NCI-H128 (cell line): Measurements from ENCODE around the gene ACACA.
A peak's percentile ranks its signal among the peaks of the same experiment; 100 is the strongest.
"Not testable (repeated sequence)": the region's sequence is repeated elsewhere in the genome, so short reads cannot be mapped to it uniquely, and the experiment has no call there.

Source experiments
- DNase-seq: peaks from one replicate; lab custom pipeline; 2025; ENCODE audit not compliant: unreplicated experiment; lab: John Stamatoyannopoulos, UW

ACACA gene

DNA sequence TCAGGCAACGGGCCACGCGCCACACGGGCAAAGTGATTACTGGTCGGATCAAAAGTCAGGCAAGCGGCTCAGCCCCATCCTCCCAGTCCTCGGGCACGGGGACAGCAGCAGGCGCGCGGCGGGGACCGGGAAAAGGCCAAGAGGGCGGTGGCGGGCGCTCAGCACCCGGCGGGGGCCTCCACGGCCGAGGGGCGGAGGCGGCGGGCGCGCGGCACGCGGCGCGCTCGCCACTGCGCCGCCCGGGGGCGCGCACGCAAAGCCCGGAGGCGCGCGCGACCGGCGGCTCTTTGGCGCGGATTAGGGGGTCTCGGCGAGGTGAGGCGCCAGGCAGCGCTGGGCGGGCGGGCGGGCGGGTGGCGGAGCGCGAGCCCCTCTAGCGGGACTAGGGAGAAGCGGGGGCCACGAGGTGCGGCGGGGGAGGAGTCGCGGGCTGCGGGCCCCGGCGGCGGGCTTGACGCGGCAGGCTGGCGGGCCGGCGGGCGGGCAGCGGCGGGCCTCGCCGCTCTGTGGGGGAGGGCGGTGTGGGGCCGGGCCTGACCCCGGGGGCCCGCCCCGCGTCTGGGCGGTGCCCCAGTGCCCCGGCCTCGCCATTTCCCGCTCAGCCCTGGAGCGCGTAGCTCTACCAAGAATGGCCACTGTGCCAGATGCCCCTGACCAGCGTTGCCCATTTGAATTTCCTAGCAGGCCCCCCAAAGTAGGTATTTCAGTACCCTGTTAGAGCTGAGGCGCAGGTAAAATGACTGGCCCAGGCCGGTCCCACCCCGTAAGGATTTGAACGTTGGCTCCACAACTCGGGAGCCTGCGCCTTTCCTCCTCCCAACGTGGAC lies at the start of gene ACACA, which contains the start of gene TADA2A:
ACACA (minus strand) TSS at position 202 of the 827 bp plus-strand sequence. CDS start 537 bp downstream, outside the sequence.
TADA2A (plus strand) TSS at position 252 of the 827 bp plus-strand sequence. CDS start 4,480 bp downstream, outside the sequence.
- DNase-seq = peak; percentile 30

- no peak for DNase-seq
Measured at GRCh38 chr17:37450112-37450511, 43.5 kb upstream of the ACACA start.

DNA sequence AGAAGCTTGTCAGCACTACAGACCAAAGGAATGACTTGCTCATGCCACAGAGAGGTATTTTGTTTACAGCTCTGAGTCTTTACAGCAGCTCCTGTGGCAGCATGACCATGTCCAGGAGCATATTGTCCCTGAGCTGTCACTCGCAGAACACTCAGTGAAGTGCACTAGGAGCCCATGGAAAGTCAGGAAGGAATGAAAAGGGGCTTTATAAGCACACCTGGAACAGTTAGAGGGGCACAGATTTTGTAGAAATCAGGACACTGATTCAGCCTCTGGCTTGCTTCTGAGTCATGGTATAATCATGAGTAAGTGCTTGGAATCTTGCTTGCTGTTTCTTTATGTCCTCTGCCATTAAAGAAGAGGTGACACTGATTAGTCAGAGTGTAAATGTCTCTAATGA lies 41.0 kb upstream of the ACACA start:
- no peak for DNase-seq

GRCh38 chr17:37446027-37446426 lies 39.4 kb upstream of the ACACA start:
- no peak for DNase-seq

GRCh38 chr17:37441369-37442014 lies 34.9 kb upstream of the ACACA start:
- not testable (repeated sequence) for DNase-seq

DNA sequence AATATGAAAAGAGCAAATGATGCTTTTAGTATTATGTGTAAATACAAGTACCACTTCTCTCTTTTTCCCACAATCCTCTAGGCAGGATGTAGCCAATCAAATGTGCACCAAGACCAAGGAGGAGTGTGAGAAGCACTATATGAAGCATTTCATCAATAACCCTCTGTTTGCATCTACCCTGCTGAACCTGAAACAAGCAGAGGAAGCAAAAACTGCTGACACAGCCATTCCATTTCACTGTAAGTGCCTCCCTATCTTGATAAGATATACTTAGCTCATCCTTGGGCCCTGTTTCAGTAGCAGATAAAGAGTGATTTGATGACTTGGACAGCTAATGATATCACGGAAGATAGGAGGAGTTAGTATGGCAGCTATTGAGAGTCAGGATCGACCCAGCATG lies 33.8 kb upstream of the ACACA start:
- no peak for DNase-seq

- DNase-seq = no peak
Measured at GRCh38 chr17:37438141-37438540, 31.5 kb upstream of the ACACA start.

DNA sequence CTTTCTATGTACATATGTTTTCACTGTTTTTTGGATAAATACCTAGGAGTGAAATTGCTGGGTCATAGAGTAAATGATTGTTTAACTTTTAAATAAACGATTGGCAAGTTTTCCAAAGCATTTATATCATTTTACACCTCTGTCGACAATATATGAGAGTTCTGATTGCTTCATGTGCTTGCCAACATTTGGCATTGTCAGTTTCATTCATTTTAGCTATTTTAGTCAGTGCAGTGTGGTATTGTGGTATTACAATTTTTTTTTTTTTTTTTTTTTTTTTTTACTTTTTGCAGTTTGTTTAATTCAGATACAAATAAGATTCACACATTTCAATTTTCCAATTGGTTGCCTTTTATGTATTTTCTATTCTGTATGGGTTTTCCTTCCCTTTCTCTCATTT lies 26.0 kb upstream of the ACACA start:
- DNase-seq = no peak

- no peak for DNase-seq
Measured at GRCh38 chr17:37430051-37430627, 23.5 kb upstream of the ACACA start.

DNA sequence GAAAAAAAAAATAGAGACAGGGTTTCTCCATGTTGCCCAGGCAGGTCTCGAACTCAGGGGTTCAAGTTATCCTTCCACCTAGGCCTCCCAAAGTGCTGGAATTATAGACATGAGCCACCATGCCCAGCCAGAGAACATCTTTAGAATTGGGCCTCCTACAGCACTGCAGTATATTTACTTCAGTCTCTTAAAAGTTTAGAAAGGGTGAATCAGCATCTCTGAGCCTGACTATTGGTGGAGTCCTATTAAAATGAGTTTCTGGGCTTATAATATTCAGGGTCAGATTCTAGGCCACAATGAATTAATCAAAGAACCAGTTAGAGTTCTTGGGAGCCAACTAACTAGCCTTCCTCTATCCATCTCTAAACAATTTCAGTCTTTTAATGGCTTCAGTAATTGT lies 22.8 kb upstream of the ACACA start:
- no peak for DNase-seq

DNA sequence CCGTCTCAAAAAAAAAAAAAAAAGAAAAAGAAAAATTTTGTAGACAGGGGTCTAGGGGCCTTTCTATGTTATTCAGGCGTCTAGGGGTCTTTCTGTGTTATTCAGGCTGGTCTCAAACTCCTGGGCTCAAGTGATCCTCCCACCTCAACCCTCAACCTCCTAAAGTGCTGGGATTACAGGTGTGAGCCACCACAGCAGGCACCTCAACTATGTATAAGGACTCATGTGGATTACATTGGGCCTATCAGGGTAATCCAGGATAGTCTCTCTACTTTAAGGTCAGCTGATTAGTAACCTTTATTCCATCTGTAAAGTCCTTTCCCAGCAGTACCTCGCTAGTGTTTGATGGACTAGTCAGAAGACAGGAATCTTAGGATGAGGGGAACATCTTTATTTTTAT lies 22.4 kb upstream of the ACACA start:
- DNase-seq = no peak

- DNase-seq = no peak
Measured at GRCh38 chr17:37425268-37425667, 18.6 kb upstream of the ACACA start.

DNA sequence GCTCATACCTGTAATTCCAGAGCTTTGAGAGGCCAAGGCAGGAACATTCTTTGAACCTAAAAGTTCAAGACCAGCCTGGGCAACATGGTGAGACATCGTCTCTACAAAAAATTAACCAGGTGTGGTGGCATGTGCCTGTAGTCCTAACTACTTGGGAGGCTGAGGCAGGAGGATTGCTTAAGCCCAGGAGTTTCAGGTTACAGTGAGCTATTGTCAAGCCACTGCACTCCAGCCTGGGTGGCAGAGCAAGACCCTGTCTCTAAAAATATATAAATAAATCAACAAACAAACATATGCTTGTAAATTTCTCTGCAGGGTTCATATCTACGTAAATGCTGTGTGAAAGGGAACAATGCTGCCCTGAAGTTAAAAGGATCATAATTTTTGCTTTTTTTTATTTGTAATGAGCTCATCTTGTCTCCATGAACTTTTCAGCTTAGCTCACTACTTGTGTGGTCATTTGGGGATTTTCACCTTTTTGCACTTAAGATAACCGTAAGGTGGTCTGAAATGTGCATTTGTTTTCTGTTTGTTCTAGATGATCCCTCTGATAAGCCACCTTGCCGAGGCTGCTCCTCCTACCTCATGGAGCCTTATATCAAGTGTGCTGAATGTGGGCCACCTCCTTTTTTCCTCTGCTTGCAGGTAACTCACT lies 16.5 kb upstream of the ACACA start:
- DNase-seq = no peak

DNA sequence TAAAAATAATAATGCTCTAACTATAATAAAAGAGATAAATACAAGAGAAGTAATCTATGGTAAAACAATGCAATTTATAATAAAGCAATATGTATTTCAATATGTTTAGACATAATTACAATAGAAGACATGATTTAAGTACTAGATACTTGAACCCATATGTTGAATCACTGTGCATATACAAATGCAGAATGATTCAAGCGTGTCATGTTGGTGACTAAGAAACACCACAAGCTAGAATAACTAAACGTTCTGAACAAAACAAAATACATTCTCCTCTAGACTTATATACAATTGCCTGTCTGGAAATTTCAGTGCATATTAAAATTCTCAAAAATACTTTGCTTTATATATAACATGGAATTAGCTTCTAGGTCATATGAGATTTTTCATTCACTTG lies 11.2 kb upstream of the ACACA start:
- no peak for DNase-seq

DNA sequence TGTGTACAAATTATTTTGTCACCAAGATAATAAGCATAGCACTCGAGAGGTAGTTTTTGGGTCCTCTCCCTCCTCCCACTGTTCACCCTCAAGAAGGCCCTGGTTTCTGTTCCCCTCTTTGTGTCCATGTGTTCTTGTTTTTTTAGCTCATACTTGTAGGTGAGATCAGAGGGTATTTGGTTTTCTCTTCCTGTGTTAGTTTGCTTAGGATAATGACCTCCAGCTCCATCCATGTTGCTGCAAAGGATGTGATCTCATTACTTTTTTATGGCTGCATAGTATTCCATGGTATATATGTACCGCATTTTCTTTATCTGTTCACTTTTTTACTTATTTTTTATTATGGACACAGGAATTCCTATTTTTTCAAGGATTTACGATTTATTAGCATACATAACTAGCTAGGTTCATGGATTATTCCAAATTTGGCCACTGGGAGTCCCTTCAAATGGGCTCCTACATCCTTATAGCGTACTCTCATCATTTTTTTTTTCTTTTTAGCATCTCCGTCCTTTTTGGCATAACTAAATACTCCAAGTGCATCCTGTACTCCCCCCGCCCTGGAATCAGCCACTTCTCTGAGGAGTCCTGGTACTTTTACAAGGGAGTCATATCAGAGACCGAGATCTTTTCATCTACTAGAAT lies 7.4 kb upstream of the ACACA start:
- no peak for DNase-seq

DNA sequence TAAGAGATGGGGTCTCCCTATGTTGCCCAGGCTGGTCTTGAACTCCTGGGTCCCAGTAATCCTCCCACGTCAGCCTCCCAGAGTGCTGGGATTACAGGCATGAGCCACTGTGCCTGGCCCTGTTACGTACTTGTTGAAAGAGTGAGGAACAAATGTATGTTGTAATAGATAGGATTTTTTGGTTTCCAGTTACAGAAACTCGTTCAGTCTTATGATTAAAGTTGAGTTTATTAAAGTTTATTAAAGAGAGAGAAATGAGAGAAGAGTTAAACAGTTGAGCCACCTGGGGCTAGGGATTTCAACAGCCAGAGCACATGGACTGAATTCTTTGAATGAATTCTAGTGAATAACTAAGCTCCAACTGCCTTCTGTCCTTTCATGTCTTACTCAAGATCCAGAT lies 3.7 kb upstream of the ACACA start:
- no peak for DNase-seq

- DNase-seq = not testable (repeated sequence)
Measured at GRCh38 chr17:37408145-37408479, 1.5 kb upstream of the ACACA start.

DNA sequence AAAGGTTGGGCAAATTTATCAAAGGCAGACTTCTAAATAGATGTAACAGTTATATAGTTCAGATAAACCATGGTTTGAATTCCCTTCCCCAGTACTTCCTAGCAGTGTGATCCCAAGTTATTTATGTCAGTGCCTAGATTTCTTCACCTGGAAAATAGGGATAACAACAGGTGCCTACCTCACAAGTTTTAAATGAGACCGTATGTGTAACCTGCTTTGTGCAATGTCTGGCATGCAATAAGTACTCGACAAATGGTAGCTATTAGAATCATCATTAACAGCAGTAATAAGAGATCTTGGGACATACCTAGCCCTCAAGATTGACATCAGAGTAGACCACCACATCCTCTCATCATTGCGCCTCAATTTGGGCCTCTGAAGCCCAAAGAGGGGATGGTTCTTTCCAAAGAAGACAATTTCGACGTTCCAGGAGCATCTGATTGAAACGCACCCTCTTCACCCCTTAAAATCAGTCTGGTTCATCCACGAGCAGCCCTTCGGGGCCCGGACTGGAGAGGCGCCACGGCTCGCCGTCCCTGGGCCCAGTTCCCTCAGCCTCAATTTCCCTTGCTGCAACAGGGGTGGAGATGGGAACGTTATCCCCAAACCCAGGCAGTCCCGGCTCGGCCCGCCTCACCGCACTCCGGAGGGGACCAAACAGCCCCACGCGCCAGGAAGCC lies 541 bp downstream of the ACACA start:
- no peak for DNase-seq

- DNase-seq = not testable (repeated sequence)
Measured at GRCh38 chr17:37405522-37405921, 1.1 kb downstream of the ACACA start.

- DNase-seq = no peak
Measured at GRCh38 chr17:37400505-37400904, 6.1 kb downstream of the ACACA start.
